Calu3 (cell line): Measurements from ENCODE around the gene DBET. TPM values are rescaled to one million over a fixed set of nuclear protein-coding genes. Genes with fewer than 3 reads are reported as not detected.
"Not testable (repeated sequence)": the region's sequence is repeated elsewhere in the genome, so short reads cannot be mapped to it uniquely, and the experiment has no call there.

Source experiments
- Bru-seq: library from RNA; stranded (reverse); fragments of 400-500 nt; gene quantifications from one replicate; lab custom pipeline; 2021; lab: Mats Ljungman, UMichigan
- BruChase-seq, 2 experiments: library from RNA; stranded (reverse); fragments of 400-500 nt; gene quantifications; one replicate each; lab custom pipeline; 2021; lab: Mats Ljungman, UMichigan
- BruUV-seq: library from RNA; stranded (reverse); fragments of 400-500 nt; replicated peaks from 2 replicates; lab custom pipeline; 2021; lab: Mats Ljungman, UMichigan
- CTCF ChIA-PET: fragments of 300-600 bp; sonication (Branson Sonifier 250); formaldehyde crosslinking; loops from one replicate; lab custom pipeline; 2022; ENCODE audit warnings: antibody characterized with exemption; lab: Charles Lee
- DNase-seq: peaks from one replicate; pipeline ENCODE4 v3.0.0; 2022
- H3K27ac Mint-ChIP-seq: one replicate; pipeline ENCODE4 v1.8.0; 2022; ENCODE audit warnings: mixed read lengths; ENCODE audit not compliant: unreplicated experiment
- H3K27me3 Mint-ChIP-seq: one replicate; pipeline ENCODE4 v1.8.0; 2022; ENCODE audit warnings: mixed read lengths; ENCODE audit not compliant: unreplicated experiment
- H3K36me3 Mint-ChIP-seq: one replicate; pipeline ENCODE4 v1.8.0; 2022; ENCODE audit warnings: mild to moderate bottlenecking, moderate library complexity, mixed read lengths; ENCODE audit not compliant: insufficient read depth, unreplicated experiment
- H3K4me1 Mint-ChIP-seq: one replicate; pipeline ENCODE4 v1.8.0; 2022; ENCODE audit warnings: mild to moderate bottlenecking, low read depth, mixed read lengths; ENCODE audit not compliant: unreplicated experiment
- H3K4me3 Mint-ChIP-seq: one replicate; pipeline ENCODE4 v1.8.0; 2022; ENCODE audit warnings: mild to moderate bottlenecking, low read depth, moderate library complexity, mixed read lengths; ENCODE audit not compliant: unreplicated experiment
- H3K9me3 Mint-ChIP-seq: one replicate; pipeline ENCODE4 v1.8.0; 2022; ENCODE audit warnings: low read depth, mixed read lengths; ENCODE audit not compliant: unreplicated experiment
- CTCF ChIP-seq: fragments of 200-600 bp; IDR thresholded peaks from one replicate; pipeline ENCODE4 v1.8.0; 2022; ENCODE audit warnings: antibody characterized with exemption; ENCODE audit not compliant: unreplicated experiment
- intact Hi-C: fragments of 100-400 bp; cut with micrococcal nuclease; formaldehyde crosslinking; loops from one replicate; pipeline ENCODE4 v1.10.0; 2022; ENCODE audit not compliant: unreplicated experiment
- long read RNA-seq: library from polyadenylated mRNA; stranded (forward); transcript quantifications from one replicate; pipeline ENCODE4 v2.0.0, GENCODE V29; 2022
- total RNA-seq: library from RNA; stranded (reverse); gene quantifications from 2 replicates; pipeline ENCODE4 v1.2.3, GENCODE V29; 2022

Gene DBET
- not detected in 2 replicates for total RNA-seq
- Bru-seq, nascent RNA, result not detected
- BruChase-seq, experiment 1, labeled RNA remaining after a 6-hour chase, result not detected
- not detected for BruChase-seq, experiment 2, labeled RNA remaining after a 2-hour chase
- long read RNA-seq, result 0 reads

GRCh38 chr4:190064342-190064741 is at the start of gene DBET:
TSS of gene DBET (plus strand) at chr4:190064502.
- BruUV-seq, H3K9me3 Mint-ChIP-seq, H3K27me3 Mint-ChIP-seq, H3K4me3 Mint-ChIP-seq, H3K4me1 Mint-ChIP-seq, CTCF ChIA-PET, H3K27ac Mint-ChIP-seq, H3K36me3 Mint-ChIP-seq, intact Hi-C loops, DNase-seq: not testable (repeated sequence)

- Mint-ChIP-seq H3K4me3 (no peak overlapping the region), H3K27ac (no peak overlapping the region), H3K4me1 (no peaks in the 10 kb centered on the region), H3K27me3 (no peaks in the 10 kb centered on the region), H3K9me3 (peaks cover 8% of the 10 kb centered on the region), H3K36me3 (no peaks in the 10 kb centered on the region)
- DNase-seq, result no peak
- no TSS peak for BruUV-seq
- CTCF ChIA-PET, result no interaction called here
- intact Hi-C loops, result no loop called here
- no peak for TF ChIP-seq CTCF
These were observed 49.3 kb upstream of the DBET start for GRCh38 chr4:190014771-190015537.

GRCh38 chr4:190015538-190016368 is 48.5 kb upstream of the DBET start:
- DNase-seq, result no peak
- no peaks in the 10 kb centered on the region for H3K27me3 Mint-ChIP-seq
- intact Hi-C loops, result no loop called here
- no peak overlapping the region for H3K4me3 Mint-ChIP-seq
- no TSS peak for BruUV-seq
- no peaks in the 10 kb centered on the region for H3K4me1 Mint-ChIP-seq
- CTCF ChIA-PET, result no interaction called here
- H3K9me3 Mint-ChIP-seq, result peaks cover 8% of the 10 kb centered on the region
- no peaks in the 10 kb centered on the region for H3K36me3 Mint-ChIP-seq
- no peak overlapping the region for H3K27ac Mint-ChIP-seq
- no peak for TF ChIP-seq CTCF

- no peak for DNase-seq
- H3K4me3 Mint-ChIP-seq, result no peak overlapping the region
- no peaks in the 10 kb centered on the region for H3K4me1 Mint-ChIP-seq
- no peaks in the 10 kb centered on the region for H3K36me3 Mint-ChIP-seq
- CTCF ChIA-PET, result no interaction called here
- peaks cover 8% of the 10 kb centered on the region for H3K9me3 Mint-ChIP-seq
- H3K27ac Mint-ChIP-seq, result no peak overlapping the region
- BruUV-seq, result no TSS peak
- intact Hi-C loops, result no loop called here
- TF ChIP-seq CTCF, result no peak
- H3K27me3 Mint-ChIP-seq, result no peaks in the 10 kb centered on the region
These were observed 47.7 kb upstream of the DBET start for GRCh38 chr4:190016369-190017289.
